HG02870 (cell line): ENCODE measurements around the gene RNH1.
"Not testable (repeated sequence)": the region's sequence is repeated elsewhere in the genome, so short reads cannot be mapped to it uniquely, and the experiment has no call there.

Source experiments
- ATAC-seq: cut with Tn5 transposase; IDR thresholded peaks from one replicate; pipeline ENCODE4 v1.9.1; 2021; ENCODE audit warnings: mild to moderate bottlenecking, moderate library complexity; ENCODE audit not compliant: unreplicated experiment

The RNH1 gene

GRCh38 chr11:477052-477715 is 29.9 kb downstream of the RNH1 start:
- ATAC-seq: no peak

DNA sequence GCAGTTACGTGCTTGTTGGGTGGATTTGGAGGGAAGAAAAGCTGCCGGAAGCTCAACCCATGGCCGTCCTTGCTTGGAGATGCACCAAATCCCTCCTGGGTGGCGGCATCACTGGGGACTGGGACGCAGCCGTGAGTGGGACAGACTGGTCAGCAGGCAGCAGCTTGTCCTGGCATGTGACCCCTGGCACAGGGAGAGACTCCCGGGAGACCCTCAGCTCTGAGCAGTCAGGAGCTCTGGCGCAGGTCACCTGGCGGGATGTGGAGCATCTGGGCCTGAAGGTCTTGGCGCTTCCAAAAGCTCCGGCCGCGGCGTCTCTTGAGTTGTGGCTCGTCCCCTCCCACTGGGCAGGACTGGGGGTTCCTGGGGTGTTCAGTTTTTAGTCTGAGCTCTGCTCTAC is 30.6 kb downstream of the RNH1 start:
- no peak for ATAC-seq

- ATAC-seq: no peak
These were observed 31.1 kb downstream of the RNH1 start for GRCh38 chr11:475941-476340.

- no peak for ATAC-seq
These were observed 32.0 kb downstream of the RNH1 start for GRCh38 chr11:474914-475506.

- no peak for ATAC-seq
These were observed 32.9 kb downstream of the RNH1 start for GRCh38 chr11:473962-474785.

- ATAC-seq: no peak
These were observed 33.6 kb downstream of the RNH1 start for GRCh38 chr11:473415-473814.

- ATAC-seq: no peak
These were observed 34.2 kb downstream of the RNH1 start for GRCh38 chr11:472816-473215.

GRCh38 chr11:472272-472671 is 34.8 kb downstream of the RNH1 start:
- ATAC-seq: no peak

DNA sequence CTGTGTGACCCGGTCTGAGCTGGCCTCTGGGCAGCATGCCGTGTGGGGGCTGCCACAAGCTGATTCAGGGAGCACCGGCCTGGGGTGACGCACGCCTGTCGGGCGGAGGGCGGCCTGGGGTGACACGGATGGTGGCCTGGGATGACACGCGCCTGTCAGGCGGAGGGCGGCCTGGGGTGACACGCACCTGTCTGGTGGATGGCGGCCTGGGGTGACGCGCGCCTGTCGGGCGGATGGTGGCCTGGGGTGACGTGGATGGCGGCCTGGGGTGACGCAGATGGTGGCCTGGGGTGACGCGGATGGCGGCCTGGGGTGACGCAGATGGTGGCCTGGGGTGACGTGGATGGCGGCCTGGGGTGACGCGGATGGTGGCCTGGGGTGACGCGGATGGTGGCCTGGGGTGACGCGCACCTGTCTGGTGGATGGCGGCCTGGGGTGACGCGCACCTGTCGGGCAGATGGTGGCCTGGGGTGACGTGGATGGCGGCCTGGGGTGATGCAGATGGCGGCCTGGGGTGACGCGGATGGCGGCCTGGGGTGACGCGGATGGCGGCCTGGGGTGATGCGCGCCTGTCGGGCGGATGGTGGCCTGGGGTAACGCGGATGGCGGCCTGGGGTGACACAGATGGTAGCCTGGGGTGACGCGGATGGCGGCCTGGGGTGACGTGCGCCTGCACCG is 35.4 kb downstream of the RNH1 start:
- ATAC-seq: no peak

GRCh38 chr11:469684-470560 is 37.1 kb downstream of the RNH1 start:
- no peak for ATAC-seq

DNA sequence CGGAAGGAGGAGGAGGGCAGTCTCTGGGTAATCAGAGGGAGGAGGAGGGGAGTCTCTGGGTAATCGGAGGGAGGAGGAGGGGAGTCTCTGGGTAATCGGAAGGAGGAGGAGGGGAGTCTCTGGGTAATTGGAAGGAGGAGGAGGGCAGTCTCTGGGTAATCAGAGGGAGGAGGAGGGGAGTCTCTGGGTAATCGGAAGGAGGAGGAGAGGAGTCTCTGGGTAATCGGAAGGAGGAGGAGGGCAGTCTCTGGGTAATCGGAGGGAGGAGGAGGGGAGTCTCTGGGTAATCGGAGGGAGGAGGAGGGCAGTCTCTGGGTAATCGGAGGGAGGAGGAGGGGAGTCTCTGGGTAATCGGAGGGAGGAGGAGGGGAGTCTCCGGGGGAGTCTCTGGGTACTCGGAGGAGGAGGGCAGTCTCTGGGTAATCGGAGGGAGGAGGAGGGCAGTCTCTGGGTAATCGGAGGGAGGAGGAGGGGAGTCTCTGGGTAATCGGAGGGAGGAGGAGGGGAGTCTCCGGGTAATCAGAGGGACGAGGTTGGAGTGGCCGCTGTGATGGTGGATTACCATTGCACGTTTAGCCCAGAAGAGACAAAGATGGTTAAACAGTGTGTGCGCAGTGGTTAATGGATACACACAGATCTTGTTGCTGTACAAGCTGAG is 37.9 kb downstream of the RNH1 start:
- ATAC-seq: not testable (repeated sequence)

DNA sequence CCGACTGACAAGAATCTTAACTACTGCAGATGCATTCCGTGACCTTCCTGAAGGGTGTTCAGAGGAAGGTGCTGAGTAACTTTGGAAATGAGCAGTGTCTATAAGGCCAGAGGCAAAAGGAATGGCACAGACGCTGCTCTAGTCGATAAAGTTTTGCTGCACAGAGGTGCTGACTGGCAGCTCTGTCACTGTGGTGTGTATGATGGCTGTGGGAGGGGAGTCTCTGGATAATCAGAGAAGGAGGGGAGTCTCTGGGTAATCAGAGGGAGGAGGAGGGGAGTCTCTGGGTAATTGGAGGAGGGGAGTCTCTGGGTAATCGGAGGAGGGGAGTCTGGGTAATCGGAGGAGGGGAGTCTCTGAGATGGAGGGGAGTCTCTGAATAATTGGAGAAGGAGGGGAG is 38.5 kb downstream of the RNH1 start:
- no peak for ATAC-seq

DNA sequence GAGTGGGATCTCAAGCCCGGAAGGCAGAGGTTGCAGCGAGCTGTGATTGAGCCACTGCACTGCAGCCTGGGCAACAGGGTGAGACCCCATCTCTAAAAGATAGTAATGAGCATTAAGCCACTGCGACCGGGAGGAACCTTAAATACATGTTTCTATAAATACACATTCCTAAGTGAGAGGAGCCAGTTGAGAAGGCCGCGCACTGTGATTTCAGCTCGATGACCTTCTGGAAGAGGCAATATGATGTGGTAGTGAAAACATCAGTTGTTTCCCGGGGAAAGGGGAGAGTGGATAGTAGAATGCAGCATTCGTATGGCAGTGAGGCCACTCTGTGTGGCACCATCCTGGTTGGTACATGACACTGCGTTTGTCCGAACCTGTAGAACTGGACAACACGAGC is 39.0 kb downstream of the RNH1 start:
- no peak for ATAC-seq

GRCh38 chr11:465896-466530 is 41.0 kb downstream of the RNH1 start:
- no peak for ATAC-seq

DNA sequence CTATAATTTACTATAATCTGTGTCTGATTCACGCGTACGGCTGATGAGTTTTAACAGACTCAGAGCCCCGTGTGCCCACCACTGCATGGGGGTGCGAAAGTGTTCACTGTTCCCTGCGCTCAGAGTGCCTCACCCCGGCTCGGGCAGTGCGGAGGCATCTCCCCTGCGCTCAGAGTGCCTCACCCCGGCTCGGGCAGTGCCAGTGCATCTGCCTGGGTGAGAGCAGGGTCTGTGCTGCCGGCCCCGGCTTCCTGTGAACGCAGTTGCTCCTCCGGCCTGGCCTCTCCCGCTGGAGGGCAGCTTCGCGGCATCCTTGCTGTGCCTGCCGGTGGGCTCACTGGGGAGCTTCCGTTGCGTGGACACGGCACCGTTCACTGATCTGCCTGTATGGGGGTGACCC is 42.7 kb downstream of the RNH1 start:
- ATAC-seq: no peak

DNA sequence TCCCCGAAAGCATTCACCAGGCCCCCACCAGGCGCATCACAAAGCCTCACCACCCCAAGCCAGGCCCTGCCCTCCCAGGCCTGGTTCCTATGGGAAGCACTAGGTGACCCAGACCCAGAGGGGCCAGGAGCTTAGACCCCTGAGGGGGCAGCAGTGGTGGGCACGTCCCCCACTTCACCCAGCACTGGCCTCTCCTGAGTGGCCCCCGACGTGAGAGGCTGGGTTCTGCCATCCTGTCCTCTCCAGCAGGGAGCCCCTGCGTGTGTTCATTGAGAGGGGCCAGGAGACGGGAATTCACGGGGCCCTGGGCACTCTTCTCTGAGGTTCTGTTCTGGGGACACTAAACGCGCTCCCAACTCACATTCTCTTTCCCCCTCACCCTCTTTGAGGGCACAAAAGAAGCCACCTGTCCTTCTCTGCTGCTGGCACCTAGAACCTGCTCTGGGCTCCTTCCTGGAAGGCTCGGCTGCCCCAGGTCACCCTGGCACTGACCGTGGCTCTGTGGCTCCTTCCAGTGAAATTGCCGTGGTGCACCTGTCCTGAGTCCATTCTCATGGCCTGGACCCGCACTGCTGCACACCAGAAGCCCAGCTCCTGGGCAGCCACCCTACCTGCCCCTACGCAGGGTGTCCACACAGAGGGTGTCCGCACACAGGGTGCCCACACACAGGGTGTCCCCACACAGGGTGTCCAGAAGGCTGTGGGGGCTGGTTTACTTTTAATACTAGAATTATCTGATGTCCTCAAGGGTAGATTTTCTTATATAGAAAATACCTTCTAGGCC is 44.7 kb downstream of the RNH1 start:
- ATAC-seq: no peak

- no peak for ATAC-seq
These were observed 45.4 kb downstream of the RNH1 start for GRCh38 chr11:461626-462025.

GRCh38 chr11:460331-461199 is 46.5 kb downstream of the RNH1 start:
- ATAC-seq: no peak
